Hepatocyte (in vitro differentiated cells): ENCODE results near the gene IDE. TPM values are rescaled to one million over a fixed set of nuclear protein-coding genes. Genes with fewer than 3 reads are reported as not detected.

Experiments
- DNase-seq: peaks from one replicate; pipeline ENCODE4 v3.0.0-alpha.2; 2016; ENCODE audit warnings: low spot score
- H2AFZ ChIP-seq: fragments of 200-600 bp; sonication (generic); 2 replicates; pipeline ENCODE4 v1.6.0; 2016; ENCODE audit warnings: antibody characterized with exemption, mild to moderate bottlenecking
- H3K27ac ChIP-seq: fragments of 200-600 bp; sonication (generic); 2 replicates; pipeline ENCODE4 v1.5.1; 2016; ENCODE audit warnings: mild to moderate bottlenecking
- H3K27me3 ChIP-seq: fragments of 200-600 bp; sonication (generic); 2 replicates; pipeline ENCODE4 v1.6.1; 2016
- H3K36me3 ChIP-seq: fragments of 200-600 bp; sonication (generic); replicated peaks from 2 replicates; pipeline ENCODE4 v1.5.1; 2016; ENCODE audit warnings: low read depth; ENCODE audit not compliant: insufficient read depth
- H3K4me1 ChIP-seq: fragments of 200-600 bp; sonication (generic); 2 replicates; pipeline ENCODE4 v1.5.1; 2016; ENCODE audit warnings: mild to moderate bottlenecking, moderate library complexity; ENCODE audit not compliant: insufficient read depth
- H3K4me2 ChIP-seq: fragments of 200-600 bp; sonication (generic); 2 replicates; pipeline ENCODE4 v1.6.0; 2016
- H3K4me3 ChIP-seq: fragments of 200-600 bp; sonication (generic); 2 replicates; pipeline ENCODE4 v1.5.1; 2016; ENCODE audit warnings: mild to moderate bottlenecking
- H3K79me2 ChIP-seq: fragments of 200-600 bp; sonication (generic); 2 replicates; pipeline ENCODE4 v1.6.0; 2017; ENCODE audit warnings: mild to moderate bottlenecking
- H3K9me2 ChIP-seq: fragments of 200-600 bp; sonication (generic); replicated peaks from 2 replicates; pipeline ENCODE4 v1.6.0; 2017; ENCODE audit warnings: mild to moderate bottlenecking; ENCODE audit not compliant: insufficient read depth
- H3K9me3 ChIP-seq: fragments of 200-600 bp; sonication (generic); 2 replicates; pipeline ENCODE4 v1.5.1; 2016; ENCODE audit warnings: low read depth, mild to moderate bottlenecking
- H4K20me1 ChIP-seq: fragments of 200-600 bp; sonication (generic); 2 replicates; pipeline ENCODE4 v1.6.0; 2016; ENCODE audit warnings: mild to moderate bottlenecking; ENCODE audit not compliant: insufficient read depth, poor library complexity, severe bottlenecking
- CTCF ChIP-seq: fragments of 200-600 bp; sonication (generic); IDR thresholded peaks from 2 replicates; pipeline ENCODE4 v1.5.1; 2016; ENCODE audit warnings: antibody characterized with exemption, mild to moderate bottlenecking; ENCODE audit not compliant: poor library complexity
- EZH2 ChIP-seq: fragments of 200-600 bp; sonication (generic); IDR thresholded peaks from 2 replicates; pipeline ENCODE4 v1.6.1; 2016; ENCODE audit warnings: antibody characterized with exemption, mild to moderate bottlenecking, borderline replicate concordance
- EZH2phosphoT487 ChIP-seq: fragments of 200-600 bp; sonication (generic); IDR thresholded peaks from one replicate; pipeline ENCODE4 v1.6.1; 2018; ENCODE audit warnings: antibody characterized with exemption, mild to moderate bottlenecking, low read depth, moderate library complexity; ENCODE audit not compliant: unreplicated experiment, severe bottlenecking
- WGBS: methylation state at CpG from one replicate; pipeline ENCODE4 v1.1.6; 2016; ENCODE audit warnings: low lambda C conversion rate; ENCODE audit errors: missing lambda C conversion rate; 5-methylcytosine and 5-hydroxymethylcytosine counted together
- polyA plus RNA-seq: library from polyadenylated mRNA; unstranded; fragments of >200 nt; fragmentation: Nextera tagmentation; extraction: Ambion mirVana; gene quantifications from 2 replicates; pipeline ENCODE4 v1.2.1, GENCODE V29; 2016
- total RNA-seq: library from RNA; depleted of rRNA; stranded (reverse); fragments of >200 nt; gene quantifications from 2 replicates; pipeline ENCODE4 v1.2.3, GENCODE V29; 2014

IDE gene
- total and polyA plus RNA-seq, 2 experiments from 2014 or later = 16.6 to 39.7 TPM

- no peak overlapping the region for H2AFZ ChIP-seq
- no peak for DNase-seq
- H4K20me1 ChIP-seq = no peaks in the 10 kb centered on the region
- no peak for TF ChIP-seq CTCF
- H3K79me2 ChIP-seq = peaks cover 24% of the 10 kb centered on the region
- H3K27ac ChIP-seq = no peak overlapping the region
- no peaks in the 10 kb centered on the region for H3K9me2 ChIP-seq
- no peak overlapping the region for H3K4me2 ChIP-seq
- 78% methylated on average over 4 of the region's 4 CpGs for WGBS
- no peaks in the 10 kb centered on the region for H3K36me3 ChIP-seq
- no peak overlapping the region for H3K4me3 ChIP-seq
- H3K4me1 ChIP-seq = no peaks in the 10 kb centered on the region
- no peaks in the 10 kb centered on the region for H3K9me3 ChIP-seq
- H3K27me3 ChIP-seq = no peaks in the 10 kb centered on the region
Observed at GRCh38 chr10:92538231-92538958, 35.5 kb downstream of the IDE start.

GRCh38 chr10:92530891-92531535, 42.9 kb downstream of the IDE start:
- Histone ChIP-seq H3K4me3 (no peak overlapping the region), H3K4me1 (no peaks in the 10 kb centered on the region), H3K4me2 (no peak overlapping the region), H2AFZ (no peak overlapping the region), H3K36me3 (no peaks in the 10 kb centered on the region), H3K27ac (no peak overlapping the region), H3K27me3 (no peaks in the 10 kb centered on the region), H3K79me2 (no peaks in the 10 kb centered on the region), H4K20me1 (no peaks in the 10 kb centered on the region), H3K9me2 (no peaks in the 10 kb centered on the region), H3K9me3 (no peaks in the 10 kb centered on the region)
- DNase-seq = no peak
- WGBS = 58% methylated on average over 2 of the region's 2 CpGs
- TF ChIP-seq EZH2phosphoT487 (no peak), CTCF (no peak), EZH2 (no peak)

GRCh38 chr10:92530421-92530820, 43.5 kb downstream of the IDE start:
- WGBS = 87% methylated on average over 1 of the region's 1 CpG
- Histone ChIP-seq H3K27me3 (no peaks in the 10 kb centered on the region), H3K79me2 (no peaks in the 10 kb centered on the region), H3K4me1 (no peaks in the 10 kb centered on the region), H3K36me3 (no peaks in the 10 kb centered on the region), H2AFZ (no peak overlapping the region), H3K9me3 (no peaks in the 10 kb centered on the region), H3K4me3 (no peak overlapping the region), H3K27ac (no peak overlapping the region), H4K20me1 (no peaks in the 10 kb centered on the region), H3K4me2 (no peak overlapping the region), H3K9me2 (no peaks in the 10 kb centered on the region)
- no peak for DNase-seq
- TF ChIP-seq EZH2phosphoT487 (no peak), EZH2 (no peak), CTCF (no peak)
